H7 (cell line): ENCODE measurements around the gene PHF20. TPM values are rescaled to one million over a fixed set of nuclear protein-coding genes. Genes with fewer than 3 reads are reported as not detected.
A peak's percentile ranks its signal among the peaks of the same experiment; 100 is the strongest.
"Not testable (repeated sequence)": the region's sequence is repeated elsewhere in the genome, so short reads cannot be mapped to it uniquely, and the experiment has no call there.

Experiments
- DNase-seq: peaks from one replicate; pipeline ENCODE4 v3.0.0; 2012
- H3K27me3 ChIP-seq: 2 replicates; pipeline ENCODE4 v1.6.0; 2011; ENCODE audit warnings: mild to moderate bottlenecking, low read length; ENCODE audit not compliant: control insufficient read depth, insufficient read depth
- H3K36me3 ChIP-seq: replicated peaks from 2 replicates; pipeline ENCODE4 v1.5.1; 2011; ENCODE audit warnings: low read length; ENCODE audit not compliant: control insufficient read depth, insufficient read depth
- H3K4me3 ChIP-seq: 2 replicates; pipeline ENCODE4 v1.5.1; 2011; ENCODE audit warnings: low read depth, mild to moderate bottlenecking, control low read depth, low read length, moderate library complexity; ENCODE audit not compliant: insufficient read depth
- total RNA-seq: library from RNA; depleted of rRNA; stranded (reverse); fragments of >200 nt; shearing (Covaris generic); gene quantifications from 2 replicates; pipeline ENCODE4 v1.2.3, GENCODE V29; 2014; rRNA removed

Gene PHF20
- total RNA-seq, 1 experiment from 2014 or later = 31.2 TPM

GRCh38 chr20:35978041-35978513, 206.3 kb downstream of the PHF20 start:
- Histone ChIP-seq H3K27me3 (no peaks in the 10 kb centered on the region), H3K4me3 (no peak overlapping the region), H3K36me3 (no peaks in the 10 kb centered on the region)
- DNase-seq = no peak

- no peak for DNase-seq
- Histone ChIP-seq H3K36me3 (no peaks in the 10 kb centered on the region), H3K27me3 (no peaks in the 10 kb centered on the region), H3K4me3 (no peak overlapping the region)
Observed at GRCh38 chr20:35979544-35979943, 207.7 kb downstream of the PHF20 start.

GRCh38 chr20:35981969-35982368, 210.2 kb downstream of the PHF20 start:
- Histone ChIP-seq H3K4me3 (no peak overlapping the region), H3K36me3 (no peaks in the 10 kb centered on the region), H3K27me3 (no peaks in the 10 kb centered on the region)
- DNase-seq = no peak

GRCh38 chr20:35984382-35984781, 212.6 kb downstream of the PHF20 start:
- Histone ChIP-seq H3K4me3 (no peak overlapping the region), H3K36me3 (no peaks in the 10 kb centered on the region), H3K27me3 (no peaks in the 10 kb centered on the region)
- DNase-seq = no peak

- Histone ChIP-seq H3K27me3 (no peaks in the 10 kb centered on the region), H3K4me3 (no peak overlapping the region), H3K36me3 (no peaks in the 10 kb centered on the region)
- no peak for DNase-seq
Observed at GRCh38 chr20:35985806-35986205, 214.0 kb downstream of the PHF20 start.

GRCh38 chr20:35988910-35989463, 217.2 kb downstream of the PHF20 start:
- H3K36me3 ChIP-seq = no peaks in the 10 kb centered on the region

GRCh38 chr20:35991142-35991771, 219.4 kb downstream of the PHF20 start:
- H3K4me3 ChIP-seq = no peak overlapping the region
- H3K27me3 ChIP-seq = no peaks in the 10 kb centered on the region
- H3K36me3 ChIP-seq = no peaks in the 10 kb centered on the region
- no peak for DNase-seq

More at GRCh38 chr20:35988910-35989463, 217.2 kb downstream of the PHF20 start:
- DNase-seq = no peak
- Histone ChIP-seq H3K4me3 (no peak overlapping the region), H3K27me3 (no peaks in the 10 kb centered on the region)

- peak; percentile 77 for DNase-seq
- H3K4me3 ChIP-seq = no peak overlapping the region
- H3K27me3 ChIP-seq = no peaks in the 10 kb centered on the region
- no peaks in the 10 kb centered on the region for H3K36me3 ChIP-seq
Observed at GRCh38 chr20:35992713-35993335, 221.0 kb downstream of the PHF20 start.

GRCh38 chr20:35994994-35995453, 223.2 kb downstream of the PHF20 start:
- no peaks in the 10 kb centered on the region for H3K27me3 ChIP-seq
- peak; percentile 80 for DNase-seq
- H3K36me3 ChIP-seq = no peaks in the 10 kb centered on the region
- no peak overlapping the region for H3K4me3 ChIP-seq

- not testable (repeated sequence) for DNase-seq, H3K4me3 ChIP-seq, H3K27me3 ChIP-seq, H3K36me3 ChIP-seq
Observed at GRCh38 chr20:35996492-35996891, 224.7 kb downstream of the PHF20 start.

Other genes starting within 250 kb of the PHF20 start
- not detected in 2 replicates for gene C20orf173, start 242.4 kb upstream of the PHF20 start, total RNA-seq
- gene ERGIC3, start 229.9 kb upstream of the PHF20 start, total RNA-seq = 191 and 213 TPM in 2 replicates
- 6.1 and 8.0 TPM in 2 replicates for gene SPAG4, start 156.2 kb upstream of the PHF20 start, total RNA-seq
- 108 and 126 TPM in 2 replicates for gene CPNE1, start 107.1 kb upstream of the PHF20 start, total RNA-seq
- gene RBM12, start 107.1 kb upstream of the PHF20 start, total RNA-seq = 49.5 and 50.0 TPM in 2 replicates
- gene NFS1, start 72.7 kb upstream of the PHF20 start, total RNA-seq = 60.6 and 83.2 TPM in 2 replicates
- gene ROMO1, start 72.6 kb upstream of the PHF20 start, total RNA-seq = 235 and 279 TPM in 2 replicates
- gene RBM39, start 29.8 kb upstream of the PHF20 start, total RNA-seq = 181 and 224 TPM in 2 replicates
- gene SCAND1, start 182.5 kb downstream of the PHF20 start, total RNA-seq = 93.8 and 96.4 TPM in 2 replicates
- 4.8 and 6.0 TPM in 2 replicates for gene CNBD2, start 196.6 kb downstream of the PHF20 start, total RNA-seq